DMS114 treated with DMSO at 0.1 percent for 48 hours (cell line): ENCODE measurements around the gene ANKRD2.

Experiments
- DNase-seq: peaks from one replicate; lab custom pipeline; 2025; ENCODE audit not compliant: unreplicated experiment; lab: John Stamatoyannopoulos, UW

ANKRD2 gene

DNA sequence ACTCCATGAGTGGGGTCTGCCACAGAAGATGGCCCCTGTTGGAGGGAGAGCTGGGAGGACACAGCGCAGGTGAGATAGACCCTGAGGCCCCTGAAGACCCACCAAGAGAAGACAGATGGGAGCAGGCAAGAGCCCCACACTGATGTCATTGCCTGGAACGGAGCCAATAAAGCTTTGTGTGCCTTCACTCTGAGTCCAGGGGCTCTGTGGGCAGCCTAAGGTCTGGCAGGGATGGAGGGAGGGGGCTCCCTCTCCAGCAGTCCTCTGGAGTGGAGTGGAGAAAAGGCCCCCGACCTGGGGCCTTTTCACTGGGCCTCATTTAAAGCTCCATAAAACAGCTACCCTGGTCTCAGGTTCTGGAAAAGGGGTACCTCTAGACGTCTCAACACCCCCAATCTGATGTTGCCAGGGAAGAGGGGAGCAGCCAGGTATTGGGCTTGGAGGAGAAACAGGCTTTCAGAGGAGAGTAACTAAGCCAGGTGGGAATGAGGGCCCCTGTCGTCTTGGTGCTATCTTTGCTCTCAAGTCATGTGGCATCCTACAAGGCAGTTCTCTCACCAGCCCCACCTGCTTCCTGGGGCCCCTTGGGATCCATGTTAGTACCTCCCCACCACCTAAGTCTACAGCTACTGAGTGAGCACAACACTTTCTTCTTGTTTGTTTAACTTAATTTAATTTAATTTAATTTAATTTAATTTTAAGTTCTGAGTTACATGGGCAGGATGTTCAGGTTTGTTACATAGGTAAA, 18.3 kb downstream of the ANKRD2 start:
- no peak for DNase-seq

- no peak for DNase-seq
Observed at GRCh38 chr10:97593421-97593820, 20.8 kb downstream of the ANKRD2 start.

GRCh38 chr10:97596101-97597082, 23.8 kb downstream of the ANKRD2 start:
- no peak for DNase-seq

DNA sequence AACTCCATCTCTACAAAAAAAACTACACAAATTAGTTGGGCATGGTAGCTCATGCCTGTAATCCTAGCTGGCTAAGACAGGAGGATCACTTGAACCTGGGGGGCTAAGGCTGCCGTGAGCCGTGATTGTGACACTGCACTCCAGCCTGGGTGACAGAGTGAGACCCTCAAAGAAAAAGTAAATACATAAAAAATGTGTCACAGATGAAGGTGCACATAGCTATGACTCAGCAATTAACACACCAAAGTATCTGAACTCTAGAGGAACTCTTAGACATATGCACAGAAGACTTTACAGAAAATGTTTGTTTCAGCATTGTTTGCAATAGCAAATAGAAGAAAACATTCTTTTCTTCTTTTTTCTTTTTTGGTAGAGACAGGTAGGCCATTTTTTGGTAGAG, 25.2 kb downstream of the ANKRD2 start:
- DNase-seq, result no peak

DNA sequence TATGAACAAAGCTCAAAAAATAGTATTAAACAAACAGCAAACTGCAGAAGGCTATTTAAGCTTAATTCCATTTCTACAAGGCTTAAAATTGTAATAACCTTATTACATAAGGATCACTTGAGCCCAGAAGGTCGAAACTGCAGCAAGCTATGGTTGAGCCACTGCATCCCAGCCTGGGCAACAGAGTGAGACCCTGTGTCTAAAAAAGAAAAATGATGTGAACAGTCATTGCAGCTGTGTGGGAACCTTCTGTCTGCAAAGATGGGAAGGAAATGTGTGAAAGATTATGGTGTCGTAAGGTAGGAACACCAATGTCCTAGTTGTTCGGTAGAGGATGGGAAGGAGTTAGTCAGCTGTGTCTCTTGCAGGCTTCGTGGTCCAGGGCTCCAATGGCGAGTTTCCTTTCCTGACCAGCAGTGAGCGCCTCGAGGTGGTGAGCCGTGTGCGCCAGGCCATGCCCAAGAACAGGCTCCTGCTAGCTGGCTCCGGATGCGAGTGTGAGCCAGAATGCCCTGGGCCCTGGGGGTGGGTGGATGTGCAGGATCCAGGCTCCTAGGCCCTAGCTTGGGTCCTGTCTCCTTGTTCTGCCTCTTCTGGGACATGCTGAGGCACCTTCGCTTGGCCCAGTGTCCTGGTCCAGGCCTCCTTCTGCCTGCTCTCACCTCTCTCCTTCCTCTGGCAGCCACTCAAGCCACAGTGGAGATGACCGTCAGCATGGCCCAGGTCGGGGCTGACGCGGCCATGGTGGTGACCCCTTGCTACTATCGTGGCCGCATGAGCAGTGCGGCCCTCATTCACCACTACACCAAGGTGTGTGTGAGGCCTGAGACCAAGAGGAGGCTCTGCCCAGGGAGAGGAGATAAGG, 26.1 kb downstream of the ANKRD2 start:
- no peak for DNase-seq

DNA sequence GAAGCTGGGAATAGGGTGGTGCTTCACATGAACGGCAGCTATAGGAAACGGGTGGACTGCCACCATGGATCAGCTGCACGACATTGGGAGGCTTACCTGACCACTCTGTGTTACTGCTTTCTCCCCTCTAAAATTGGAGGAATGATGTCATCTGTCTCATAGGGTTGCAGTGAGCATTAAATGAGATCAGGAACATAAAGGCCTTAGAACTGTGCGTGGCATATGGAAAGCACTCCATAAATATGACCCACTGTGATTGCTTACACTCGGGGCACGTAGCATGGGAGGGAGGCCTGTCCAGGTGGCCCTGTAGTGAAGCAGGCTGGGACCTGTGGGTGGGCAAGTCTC, 26.7 kb downstream of the ANKRD2 start:
- DNase-seq, result no peak

GRCh38 chr10:97600616-97601015, 28.0 kb downstream of the ANKRD2 start:
- no peak for DNase-seq

DNA sequence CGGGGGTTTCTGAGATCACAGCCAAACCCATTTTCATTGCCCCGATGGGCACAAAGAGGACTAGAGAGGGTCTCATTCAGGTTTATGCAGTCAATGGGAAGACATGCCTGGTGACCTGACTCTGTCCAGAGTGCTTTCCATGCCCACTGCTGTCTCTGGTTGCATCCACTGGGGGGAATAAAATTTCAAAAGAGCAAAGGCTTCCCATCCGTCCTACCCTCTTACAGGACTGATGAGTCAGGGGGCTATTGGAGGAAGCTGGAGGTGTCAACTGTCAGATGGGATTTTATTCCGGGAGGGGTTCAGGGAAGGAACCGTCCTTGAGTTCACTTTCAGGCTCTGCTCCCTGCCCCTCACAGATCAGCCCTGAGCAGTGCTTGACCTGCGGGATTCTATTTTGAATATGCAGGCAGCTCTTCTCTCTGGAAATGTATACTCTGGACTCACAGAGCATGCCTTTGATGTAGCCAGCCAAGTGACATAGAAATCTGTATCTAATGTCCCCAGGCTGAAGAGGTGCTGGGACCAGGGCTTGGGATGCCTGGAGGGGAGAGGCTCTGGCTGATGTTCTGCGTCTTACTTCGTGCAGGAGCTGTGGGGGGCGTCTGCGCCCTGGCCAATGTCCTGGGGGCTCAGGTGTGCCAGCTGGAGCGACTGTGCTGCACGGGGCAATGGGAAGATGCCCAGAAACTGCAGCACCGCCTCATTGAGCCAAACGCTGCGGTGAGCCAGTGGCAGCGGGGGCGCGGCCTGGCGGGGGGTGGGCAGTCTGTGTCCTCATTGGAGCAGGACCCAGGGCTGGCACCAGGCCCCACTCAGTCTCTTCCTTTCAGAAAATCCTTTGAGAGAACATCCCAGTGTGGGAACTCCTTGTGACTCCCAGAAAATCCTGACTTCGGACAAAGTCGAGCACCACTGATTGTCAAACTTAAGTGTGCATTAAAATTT, 29.0 kb downstream of the ANKRD2 start:
- no peak for DNase-seq

- no peak for DNase-seq
Observed at GRCh38 chr10:97607095-97607636, 34.6 kb downstream of the ANKRD2 start.

- no peak for DNase-seq
Observed at GRCh38 chr10:97608991-97609561, 36.5 kb downstream of the ANKRD2 start.

- no peak for DNase-seq
Observed at GRCh38 chr10:97611473-97611872, 38.9 kb downstream of the ANKRD2 start.

DNA sequence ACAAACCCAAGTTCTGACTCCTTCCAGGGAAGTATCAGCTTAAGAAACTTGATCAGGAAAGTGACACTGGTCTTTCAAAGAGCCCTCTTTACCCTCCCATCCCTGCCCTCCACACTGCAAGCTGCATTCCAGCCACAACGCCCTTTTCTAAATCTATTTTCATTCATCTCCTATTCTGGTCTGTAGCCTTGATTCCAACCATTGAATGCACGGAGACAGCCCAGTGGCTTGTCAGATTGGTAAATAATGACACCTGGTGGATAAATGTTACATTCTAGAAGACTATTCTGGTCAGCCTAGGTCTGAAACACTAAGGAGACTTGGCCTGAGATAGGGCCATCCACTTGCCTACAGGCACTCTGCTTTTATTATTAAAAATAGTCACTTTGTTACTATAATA, 39.8 kb downstream of the ANKRD2 start:
- DNase-seq, result peak; percentile 39

DNA sequence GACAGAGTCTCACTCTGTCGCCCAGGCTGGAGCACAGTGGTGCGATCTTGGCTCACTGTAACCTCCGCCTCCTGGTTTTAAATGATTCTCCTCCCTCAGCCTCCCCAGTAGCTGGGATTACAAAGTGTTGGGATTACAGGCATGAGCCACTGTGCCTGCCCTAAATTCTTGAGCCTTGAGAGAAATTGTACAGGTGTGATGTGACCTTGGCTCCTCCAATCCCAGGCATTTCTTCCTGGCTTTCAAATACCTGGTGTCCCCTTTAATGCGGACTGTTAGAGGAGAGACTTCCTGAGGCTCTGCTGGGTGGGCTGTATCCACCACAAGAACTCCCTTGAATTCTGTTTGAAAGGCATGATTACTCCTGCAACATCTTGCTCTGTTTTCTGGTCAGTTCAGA, 45.7 kb downstream of the ANKRD2 start:
- DNase-seq, result no peak

GRCh38 chr10:97618733-97619132, 46.2 kb downstream of the ANKRD2 start:
- no peak for DNase-seq

GRCh38 chr10:97623277-97623676, 50.7 kb downstream of the ANKRD2 start:
- no peak for DNase-seq

GRCh38 chr10:97627731-97628130, 55.2 kb downstream of the ANKRD2 start:
- DNase-seq, result no peak

DNA sequence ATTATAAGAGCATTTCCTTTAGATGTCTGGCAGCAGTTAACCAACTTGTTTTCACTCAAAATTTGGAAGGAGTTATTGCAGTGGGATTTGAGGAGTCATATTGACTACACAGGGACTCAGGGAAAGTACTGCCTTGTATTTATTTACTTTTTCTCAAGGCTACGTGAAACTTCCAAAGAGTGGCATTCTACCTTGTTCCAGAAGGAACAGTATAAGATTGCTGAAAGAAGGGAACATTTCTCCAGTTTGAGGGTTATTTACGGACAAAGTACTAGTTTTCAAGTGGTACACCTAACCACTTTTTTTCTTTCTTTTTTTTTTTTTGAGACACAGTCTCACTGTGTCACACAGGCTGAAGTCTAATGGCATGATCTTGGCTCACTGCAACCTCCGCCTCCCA, 55.6 kb downstream of the ANKRD2 start:
- no peak for DNase-seq

DNA sequence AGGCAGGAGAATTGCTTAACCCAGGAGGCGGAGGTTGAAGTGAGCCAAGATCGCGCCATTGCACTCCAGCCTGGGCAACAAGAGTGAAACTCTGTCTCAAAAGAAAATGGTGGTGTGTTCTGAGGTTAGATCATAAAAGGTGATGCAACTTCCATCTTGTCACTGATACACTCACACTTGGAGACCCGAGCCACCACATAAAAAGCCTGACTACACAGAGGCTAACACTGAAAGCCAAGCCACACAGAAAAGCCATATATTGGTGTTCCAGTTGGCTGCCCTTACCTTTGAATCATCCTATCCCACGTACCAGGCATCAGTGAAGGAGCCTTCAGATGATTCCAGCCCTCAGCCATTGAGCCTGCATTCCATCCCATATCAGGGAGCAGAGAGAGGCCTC, 56.7 kb downstream of the ANKRD2 start:
- no peak for DNase-seq

DNA sequence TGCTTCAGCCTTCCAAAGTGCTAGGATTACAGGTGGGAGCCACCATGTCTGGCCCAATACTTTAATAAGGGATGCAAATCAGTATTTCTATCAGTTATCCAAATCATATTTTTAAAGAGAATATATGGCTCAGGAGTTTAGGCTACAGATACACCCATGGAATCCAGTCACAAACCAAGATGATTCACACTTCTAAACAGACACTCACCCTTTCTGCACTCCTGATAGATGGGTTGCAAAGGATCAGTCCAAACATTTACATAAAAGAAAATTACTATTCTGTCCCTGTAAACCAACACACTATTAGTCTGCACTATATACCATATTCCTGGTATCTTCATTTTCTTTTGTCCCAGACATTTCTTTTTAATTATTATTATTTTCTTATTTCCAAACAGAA, 58.5 kb downstream of the ANKRD2 start:
- no peak for DNase-seq
